Left lung (tissue), 10 donors: ENCODE measurements around the gene MAP3K7. TPM values are rescaled to one million over a fixed set of nuclear protein-coding genes. Genes with fewer than 3 reads are reported as not detected.

Experiments used
- ATAC-seq: fragments of 200-7000 bp; cut with Tn5 transposase; one replicate; pipeline ENCODE4 v1.9.1; 2020; ENCODE audit warnings: moderate library complexity
- DNase-seq, 4 donors: peaks; one replicate each; pipeline ENCODE4 v3.0.0-alpha.2; 2013 to 2020
- H3K27ac ChIP-seq, 2 donors: fragments of 200-600 bp; sonication (generic) in 1 of 2; one replicate each; pipeline versions ENCODE4 v1.5.0 to v1.8.0; 2020 to 2021
- H3K27me3 ChIP-seq, 2 donors: fragments of 200-600 bp; sonication (generic) in 1 of 2; one replicate each; pipeline versions ENCODE4 v1.5.0 to v1.8.0; 2020 to 2021
- H3K36me3 ChIP-seq, 2 donors: fragments of 200-600 bp; sonication (generic) in 1 of 2; one replicate each; pipeline versions ENCODE4 v1.5.0 to v1.8.0; 2020 to 2021
- H3K4me1 ChIP-seq, 2 donors: fragments of 200-600 bp; one replicate each; pipeline ENCODE4 v1.8.0; 2021
- H3K4me3 ChIP-seq, 2 donors: fragments of 200-600 bp; sonication (generic) in 1 of 2; one replicate each; pipeline versions ENCODE4 v1.5.0 to v1.8.0; 2020 to 2021; ENCODE audit warnings: mild to moderate bottlenecking in 1 of 2
- H3K9me3 ChIP-seq, 2 donors: fragments of 200-600 bp; sonication (generic) in 1 of 2; one replicate each; pipeline versions ENCODE4 v1.5.0 to v1.8.0; 2020 to 2021
- CTCF ChIP-seq, 2 donors: fragments of 200-600 bp; sonication (generic) in 1 of 2; IDR thresholded peaks; one replicate each; pipeline versions ENCODE4 v1.5.0 to v1.8.0; 2021; ENCODE audit warnings: antibody characterized with exemption in 2 of 2
- intact Hi-C, 2 donors: fragments of 100-400 bp; cut with DNase I; formaldehyde crosslinking; loops; one replicate each; pipeline versions ENCODE4 v1.11.2 to v1.14.2; 2022
- polyA plus RNA-seq, 6 donors: library from polyadenylated mRNA; unstranded; fragments of 120-200 nt; gene quantifications; one replicate each; pipeline ENCODE4 v1.2.1, GENCODE V29; 2013; ENCODE audit not compliant: insufficient read length in 6 of 6
- total RNA-seq, 2 donors: library from RNA; stranded (reverse); fragmentation: NEBNext Ultra II Directional; extraction: Animal tissue kit (Norgen Biotek cat#: 25700); gene quantifications; one replicate each; pipeline ENCODE4 v1.2.1, GENCODE V29; 2021
- donor health status: DM: no; HTN: yes; CAD: no.
- donor health status: DM: no; HTN: no; CAD: no.

Gene MAP3K7
- total and polyA plus RNA-seq, 8 donors = 19.5 to 52.9 (median 45.8) TPM

- intact Hi-C loops = no loop called here
- no peak overlapping the region for H3K4me3 ChIP-seq
- DNase-seq (no peak), ATAC-seq (no peak)
- H3K4me1 ChIP-seq = no peaks in the 10 kb centered on the region
- no peaks in the 10 kb centered on the region for H3K27me3 ChIP-seq
- no peaks in the 10 kb centered on the region for H3K36me3 ChIP-seq
- TF ChIP-seq CTCF (IDR thresholded peaks at IDR 0.05) = no peak
- no peak overlapping the region for H3K27ac ChIP-seq
- no peaks in the 10 kb centered on the region for H3K9me3 ChIP-seq
These were observed 123.0 kb downstream of the MAP3K7 start for GRCh38 chr6:90463874-90464273.
